ENCODE measurements around the gene TMEM140. TPM values are rescaled to one million over a fixed set of nuclear protein-coding genes. Genes with fewer than 3 reads are reported as not detected.

The TMEM140 gene
- total and polyA plus RNA-seq, 11 donors: 6.7 to 131 (median 26.5) TPM

DNA sequence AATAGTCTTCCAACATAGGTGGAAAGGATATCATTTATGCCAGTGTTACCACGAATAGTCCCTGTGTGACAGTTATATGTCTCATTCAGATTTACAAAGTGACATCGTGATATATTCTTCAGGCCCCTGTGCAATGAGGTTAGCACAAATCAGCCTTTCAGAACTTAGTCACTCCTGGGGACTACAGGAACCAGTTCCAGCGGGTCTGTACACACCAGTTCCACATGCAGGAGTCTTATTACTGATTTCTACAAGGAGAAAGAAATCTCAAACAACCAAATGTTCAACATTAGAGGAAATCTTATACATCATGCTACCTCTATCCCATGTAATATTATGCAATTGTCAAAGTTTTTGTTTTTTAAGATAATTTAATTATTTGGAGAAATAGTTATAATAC, 67.8 kb downstream of the TMEM140 start:
- H3K4me3 ChIP-seq: no peak overlapping the region
- no peak for TF ChIP-seq POLR2A (IDR thresholded peaks at IDR 0.05)
- TF ChIP-seq, protein P1, sequence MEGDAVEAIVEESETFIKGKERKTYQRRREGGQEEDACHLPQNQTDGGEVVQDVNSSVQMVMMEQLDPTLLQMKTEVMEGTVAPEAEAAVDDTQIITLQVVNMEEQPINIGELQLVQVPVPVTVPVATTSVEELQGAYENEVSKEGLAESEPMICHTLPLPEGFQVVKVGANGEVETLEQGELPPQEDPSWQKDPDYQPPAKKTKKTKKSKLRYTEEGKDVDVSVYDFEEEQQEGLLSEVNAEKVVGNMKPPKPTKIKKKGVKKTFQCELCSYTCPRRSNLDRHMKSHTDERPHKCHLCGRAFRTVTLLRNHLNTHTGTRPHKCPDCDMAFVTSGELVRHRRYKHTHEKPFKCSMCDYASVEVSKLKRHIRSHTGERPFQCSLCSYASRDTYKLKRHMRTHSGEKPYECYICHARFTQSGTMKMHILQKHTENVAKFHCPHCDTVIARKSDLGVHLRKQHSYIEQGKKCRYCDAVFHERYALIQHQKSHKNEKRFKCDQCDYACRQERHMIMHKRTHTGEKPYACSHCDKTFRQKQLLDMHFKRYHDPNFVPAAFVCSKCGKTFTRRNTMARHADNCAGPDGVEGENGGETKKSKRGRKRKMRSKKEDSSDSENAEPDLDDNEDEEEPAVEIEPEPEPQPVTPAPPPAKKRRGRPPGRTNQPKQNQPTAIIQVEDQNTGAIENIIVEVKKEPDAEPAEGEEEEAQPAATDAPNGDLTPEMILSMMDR (IDR thresholded peaks at IDR 0.05): no peak
- no peak for DNase-seq
- H3K27me3 ChIP-seq: peaks cover 0 to 5% (median 0%) of the 10 kb centered on the region in 9 donors
- intact Hi-C loops (cut with DNase I): no loop called here
- no peaks in the 10 kb centered on the region for H3K9me3 ChIP-seq
- H3K36me3 ChIP-seq: no peaks in the 10 kb centered on the region
- H3K4me1 ChIP-seq: peaks cover 0 to 6% (median under 1%) of the 10 kb centered on the region in 12 donors
- H3K27ac ChIP-seq: no peak overlapping the region
- WGBS, 4 donors: 75 to 84% (median 79%) methylated on average over 3 of the region's 3 CpGs
- no peak for ATAC-seq

Small RNA genes within 50 kb of the gene (microRNA-seq; reads per million reads assigned to microRNA genes)
- 0 to 0.21 (median 0.06) reads per million in 4 donors for gene MIR6509

Other genes starting within 250 kb of the TMEM140 start
- 1 to 10 TPM in 4 of 9 donors, under 1 TPM in 5; 0.40 to 1.5 (median 0.93) TPM for gene AGBL3, start 161.6 kb upstream of the TMEM140 start, total RNA-seq
- under 1 TPM; 0.83 to 0.99 TPM for gene AGBL3, start 161.6 kb upstream of the TMEM140 start, polyA plus RNA-seq
- gene CYREN, start 22.6 kb downstream of the TMEM140 start, total RNA-seq: 10 to 100 TPM; 18.4 to 35.8 (median 24.9) TPM
- 10 to 100 TPM; 19.5 to 35.8 TPM for gene CYREN, start 22.6 kb downstream of the TMEM140 start, polyA plus RNA-seq
- 10 to 100 TPM in 1 of 9 donors, 1 to 10 TPM in 8; 3.4 to 11.4 (median 5.8) TPM for gene WDR91, start 63.5 kb downstream of the TMEM140 start, total RNA-seq
- gene WDR91, start 63.5 kb downstream of the TMEM140 start, polyA plus RNA-seq: 1 to 10 TPM; 3.0 to 4.4 TPM
- gene STRA8, start 85.8 kb downstream of the TMEM140 start, total RNA-seq: not detected
- gene STRA8, start 85.8 kb downstream of the TMEM140 start, polyA plus RNA-seq: not detected